ENCODE data around the gene CGB3. TPM values are rescaled to one million over a fixed set of nuclear protein-coding genes. Genes with fewer than 3 reads are reported as not detected.
"Not testable (repeated sequence)": the region's sequence is repeated elsewhere in the genome, so short reads cannot be mapped to it uniquely, and the experiment has no call there.

Gene CGB3
- polyA plus RNA-seq, 1 donor (not counting 4 experiments of a cell fraction or from before 2014, with no cell fraction given) = not detected

- no peak overlapping the region for H3K27ac ChIP-seq (ENCODE audit: control insufficient read depth, insufficient read depth, low read length)
- no peak for FAIRE-seq
- no peak overlapping the region for H2AFZ ChIP-seq (ENCODE audit: control insufficient read depth, low read length)
- H3K27me3 ChIP-seq (ENCODE audit: control insufficient read depth, extremely low read depth, insufficient read depth, low read length) = peaks cover 11% of the 10 kb centered on the region
- peak overlapping the region; percentile 81 for H3K4me2 ChIP-seq (ENCODE audit: control insufficient read depth, extremely low read depth, insufficient read depth, low read depth, low read length)
- H3K4me3 ChIP-seq (ENCODE audit: control insufficient read depth in 2 of 3, extremely low read depth in 1 of 3, insufficient read depth in 2 of 3, low read depth in 1 of 3, low read length in 3 of 3) = peak overlapping the region; percentile 34 to 40 (median 34)
- H3K9me1 ChIP-seq (ENCODE audit: control insufficient read depth, extremely low read depth, insufficient read depth, low read length) = no peaks in the 10 kb centered on the region
- H3K4me1 ChIP-seq (ENCODE audit: control insufficient read depth, extremely low read depth, insufficient read depth, low read length) = peaks cover 18% of the 10 kb centered on the region
- H3K9me3 ChIP-seq (ENCODE audit: control insufficient read depth, low read depth, low read length) = no peaks in the 10 kb centered on the region
- DNase-seq (ENCODE audit: low read depth, low spot score) = no peak
- no peaks in the 10 kb centered on the region for H3K79me2 ChIP-seq (ENCODE audit: control insufficient read depth, insufficient read depth, low read length)
- TF ChIP-seq EZH2 (IDR thresholded peaks at IDR 0.05; ENCODE audit: low read length) = no peak
- TF ChIP-seq CTCF (optimal IDR thresholded peaks at IDR 0.05 in 1 of 3, IDR thresholded peaks at IDR 0.05 in 1 of 3, conservative IDR thresholded peaks at IDR 0.05 in 1 of 3; ENCODE audit: extremely low read depth in 1 of 3, insufficient read depth in 2 of 3, low read length in 3 of 3) = peak; percentile 6 to 18 (median 7)
- no peaks in the 10 kb centered on the region for H4K20me1 ChIP-seq (ENCODE audit: control insufficient read depth, extremely low read depth, insufficient read depth, low read length)
- dilution Hi-C loops (cut with MboI; ENCODE audit: extremely low pct_ligation_motif_present, low sequenced_read_pairs) = no loop called here
- H3K9ac ChIP-seq (ENCODE audit: control insufficient read depth, extremely low read depth, insufficient read depth, low read length) = peak overlapping the region; percentile 15
- peaks cover 0 to 7% of the 10 kb centered on the region in 2 experiments for H3K36me3 ChIP-seq (ENCODE audit: control insufficient read depth in 2 of 2, extremely low read depth in 1 of 2, insufficient read depth in 2 of 2, low read length in 2 of 2)
These were observed 4.7 kb downstream of the CGB3 start for GRCh38 chr19:49019242-49019932.

- H3K27ac ChIP-seq (ENCODE audit: control insufficient read depth, insufficient read depth, low read length); DNase-seq (ENCODE audit: low read depth, low spot score); H2AFZ ChIP-seq (ENCODE audit: control insufficient read depth, low read length); H3K9me3 ChIP-seq (ENCODE audit: control insufficient read depth, low read depth, low read length); dilution Hi-C loops (cut with MboI; ENCODE audit: extremely low pct_ligation_motif_present, low sequenced_read_pairs); H3K36me3 ChIP-seq (ENCODE audit: control insufficient read depth in 2 of 2, extremely low read depth in 1 of 2, insufficient read depth in 2 of 2, low read length in 2 of 2); H4K20me1 ChIP-seq (ENCODE audit: control insufficient read depth, extremely low read depth, insufficient read depth, low read length); H3K9me1 ChIP-seq (ENCODE audit: control insufficient read depth, extremely low read depth, insufficient read depth, low read length); H3K79me2 ChIP-seq (ENCODE audit: control insufficient read depth, insufficient read depth, low read length): not testable (repeated sequence)
- H3K9ac ChIP-seq (ENCODE audit: control insufficient read depth, extremely low read depth, insufficient read depth, low read length) = peak overlapping the region; percentile 22
- peaks cover 11% of the 10 kb centered on the region for H3K27me3 ChIP-seq (ENCODE audit: control insufficient read depth, extremely low read depth, insufficient read depth, low read length)
- FAIRE-seq = peak; percentile 61
- peak overlapping the region; percentile 34 to 56 (median 40) for H3K4me3 ChIP-seq (ENCODE audit: control insufficient read depth in 2 of 3, extremely low read depth in 1 of 3, insufficient read depth in 2 of 3, low read depth in 1 of 3, low read length in 3 of 3)
- peaks cover 18% of the 10 kb centered on the region for H3K4me1 ChIP-seq (ENCODE audit: control insufficient read depth, extremely low read depth, insufficient read depth, low read length)
- peak overlapping the region; percentile 81 for H3K4me2 ChIP-seq (ENCODE audit: control insufficient read depth, extremely low read depth, insufficient read depth, low read depth, low read length)
These were observed 5.5 kb downstream of the CGB3 start for GRCh38 chr19:49018388-49019241.

Data from keratinocyte (primary cell).